CD4-positive, alpha-beta T cell treated with Interleukin-6 at 100 ng/mL for 8 hours (primary cell): ENCODE results near the gene SPRR2A.
"Not testable (repeated sequence)": the region's sequence is repeated elsewhere in the genome, so short reads cannot be mapped to it uniquely, and the experiment has no call there.

ENCODE experiments used
- DNase-seq: peaks from one replicate; pipeline ENCODE4 v3.0.0-alpha.2; 2020; ENCODE audit warnings: mixed read lengths, low spot score

The SPRR2A gene

GRCh38 chr1:153024413-153024812 is 32.9 kb downstream of the SPRR2A start:
- no peak for DNase-seq

- DNase-seq, result no peak
Measured at GRCh38 chr1:153023109-153023508, 34.2 kb downstream of the SPRR2A start.

GRCh38 chr1:153022340-153022739 is 35.0 kb downstream of the SPRR2A start:
- not testable (repeated sequence) for DNase-seq

- not testable (repeated sequence) for DNase-seq
Measured at GRCh38 chr1:153021829-153022228, 35.5 kb downstream of the SPRR2A start.

- DNase-seq, result not testable (repeated sequence)
Measured at GRCh38 chr1:153011235-153011758, 46.0 kb downstream of the SPRR2A start.
